IMR-90 (cell line): ENCODE measurements around the gene STAC3. TPM values are rescaled to one million over a fixed set of nuclear protein-coding genes. Genes with fewer than 3 reads are reported as not detected.
A peak's percentile ranks its signal among the peaks of the same experiment; 100 is the strongest.

Experiments used
- ATAC-seq: fragments of 200-7000 bp; cut with Tn5 transposase; 2 replicates; pipeline ENCODE4 v1.9.1; 2020; ENCODE audit warnings: low read depth, mild to moderate bottlenecking, moderate library complexity
- BruUV-seq: library from RNA; stranded (reverse); fragments of 400-500 nt; replicated peaks from 2 replicates; lab custom pipeline; 2021; lab: Mats Ljungman, UMichigan
- CTCF ChIA-PET: fragments of 300-600 bp; formaldehyde crosslinking; extraction: SDS; loops from one replicate; lab custom pipeline; 2021; ENCODE audit warnings: antibody characterized with exemption; lab: Yijun Ruan, JAX
- POLR2A ChIA-PET: fragments of 300-600 bp; sonication (Branson Sonifier 250); formaldehyde crosslinking; loops from one replicate; lab custom pipeline; 2022; ENCODE audit warnings: antibody characterized with exemption; ENCODE audit not compliant: unreplicated experiment; lab: Charles Lee
- DNase-seq: peaks from one replicate; pipeline ENCODE4 v3.0.0; 2013
- H2AFZ ChIP-seq: replicated peaks from 2 replicates; pipeline ENCODE3; 2013; ENCODE audit warnings: low read length, mild to moderate bottlenecking; ENCODE audit not compliant: poor library complexity
- H2AK5ac ChIP-seq: 2 replicates; pipeline ENCODE4 v1.6.1; 2013; ENCODE audit warnings: low read depth, low read length, inconsistent platforms
- H2AK9ac ChIP-seq: replicated peaks from 2 replicates; pipeline ENCODE3; 2013; ENCODE audit warnings: mild to moderate bottlenecking, low read depth, low read length, moderate library complexity; ENCODE audit not compliant: poor library complexity
- H2BK120ac ChIP-seq: 2 replicates; pipeline ENCODE4 v1.6.1; 2013; ENCODE audit warnings: low read depth, low read length, inconsistent platforms
- H2BK15ac ChIP-seq: 3 replicates; pipeline ENCODE4 v1.6.1; 2013; ENCODE audit warnings: low read depth, low read length, inconsistent platforms
- H2BK20ac ChIP-seq: 2 replicates; pipeline ENCODE4 v1.6.1; 2013; ENCODE audit warnings: low read depth, mild to moderate bottlenecking, inconsistent platforms, low read length, moderate library complexity
- H2BK5ac ChIP-seq: 2 replicates; pipeline ENCODE4 v1.6.1; 2013; ENCODE audit warnings: mild to moderate bottlenecking, low read depth, low read length, inconsistent platforms; ENCODE audit not compliant: poor library complexity, severe bottlenecking
- H3K14ac ChIP-seq: replicated peaks from 2 replicates; pipeline ENCODE4 v1.6.1; 2013; ENCODE audit warnings: low read depth, low read length, inconsistent platforms
- H3K18ac ChIP-seq: 2 replicates; pipeline ENCODE4 v1.6.1; 2013; ENCODE audit warnings: low read depth, low read length, control low read depth
- H3K23ac ChIP-seq: 2 replicates; pipeline ENCODE4 v1.6.1; 2013; ENCODE audit warnings: low read depth, low read length, inconsistent platforms
- H3K27ac ChIP-seq: 2 replicates; pipeline ENCODE4 v1.5.1; 2013; ENCODE audit warnings: mild to moderate bottlenecking, control low read depth, low read length; ENCODE audit not compliant: insufficient read depth
- H3K27me3 ChIP-seq: 2 replicates; pipeline ENCODE4 v1.6.1; 2013; ENCODE audit warnings: low read length; ENCODE audit not compliant: control insufficient read depth, insufficient read depth
- H3K36me3 ChIP-seq: 2 replicates; pipeline ENCODE4 v1.6.1; 2013; ENCODE audit warnings: low read length, mixed read lengths; ENCODE audit not compliant: control insufficient read depth, insufficient read depth
- H3K4ac ChIP-seq: 2 replicates; pipeline ENCODE4 v1.6.1; 2013; ENCODE audit warnings: low read depth, low read length, inconsistent platforms
- H3K4me1 ChIP-seq: 2 replicates; pipeline ENCODE4 v1.6.1; 2013; ENCODE audit warnings: low read length, mixed read lengths; ENCODE audit not compliant: control insufficient read depth, insufficient read depth
- H3K4me2 ChIP-seq: 2 replicates; pipeline ENCODE4 v1.6.1; 2013; ENCODE audit warnings: low read depth, mild to moderate bottlenecking, control low read depth, low read length, moderate library complexity
- H3K4me3 ChIP-seq: 2 replicates; pipeline ENCODE4 v1.5.1; 2013; ENCODE audit warnings: low read depth, mild to moderate bottlenecking, control low read depth, low read length, moderate library complexity; ENCODE audit not compliant: insufficient read depth
- H3K56ac ChIP-seq: 2 replicates; pipeline ENCODE4 v1.6.1; 2013; ENCODE audit warnings: low read length, inconsistent platforms; ENCODE audit not compliant: insufficient read depth; ENCODE audit errors: extremely low read depth
- H3K79me1 ChIP-seq, 2 experiments: 2 replicates each; pipeline ENCODE4 v1.6.1; 2013; ENCODE audit warnings: low read length in 2 of 2, inconsistent platforms in 1 of 2, low read depth in 1 of 2
- H3K9ac ChIP-seq: 2 replicates; pipeline ENCODE4 v1.6.1; 2013; ENCODE audit warnings: low read depth, low read length, control low read depth
- H3K9me1 ChIP-seq: 2 replicates; pipeline ENCODE4 v1.6.1; 2013; ENCODE audit warnings: low read length, inconsistent platforms; ENCODE audit not compliant: insufficient read depth
- H3K9me3 ChIP-seq: 2 replicates; pipeline ENCODE4 v1.6.1; 2013; ENCODE audit warnings: low read length; ENCODE audit not compliant: control insufficient read depth, insufficient read depth
- H4K20me1 ChIP-seq: 2 replicates; pipeline ENCODE4 v1.6.1; 2013; ENCODE audit warnings: low read length, inconsistent platforms; ENCODE audit not compliant: insufficient read depth
- H4K5ac ChIP-seq: 2 replicates; pipeline ENCODE4 v1.6.1; 2013; ENCODE audit warnings: mild to moderate bottlenecking, low read depth, low read length, control low read depth
- H4K8ac ChIP-seq, 2 experiments: 2 replicates each; pipeline ENCODE4 v1.6.1; 2013; ENCODE audit warnings: low read depth in 2 of 2, low read length in 2 of 2, control low read depth in 1 of 2, inconsistent platforms in 1 of 2
- H4K91ac ChIP-seq: 2 replicates; pipeline ENCODE4 v1.6.1; 2013; ENCODE audit warnings: low read depth, low read length, inconsistent platforms; ENCODE audit not compliant: insufficient read depth
- BHLHE40 ChIP-seq: fragments of 150-350 bp; IDR thresholded peaks from 2 replicates; pipeline ENCODE4 v1.6.1; 2016; ENCODE audit warnings: mild to moderate bottlenecking, low read depth, low read length
- CEBPB ChIP-seq: IDR thresholded peaks from 2 replicates; pipeline ENCODE4 v1.6.1; 2012; ENCODE audit warnings: low read depth, low read length, improper control_type of control experiment
- CHD1 ChIP-seq: IDR thresholded peaks from 2 replicates; pipeline ENCODE4 v1.6.1; 2012; ENCODE audit warnings: low read depth, low read length, improper control_type of control experiment
- CTCF ChIP-seq: conservative IDR thresholded peaks from 2 replicates; pipeline ENCODE4 v1.5.1; 2012; ENCODE audit warnings: mild to moderate bottlenecking, low read depth, low read length, improper control_type of control experiment
- ELK1 ChIP-seq: fragments of 150-350 bp; IDR thresholded peaks from 2 replicates; pipeline ENCODE4 v1.6.1; 2016; ENCODE audit warnings: low read depth, mild to moderate bottlenecking, low read length, moderate library complexity, borderline replicate concordance
- MAZ ChIP-seq: IDR thresholded peaks from 2 replicates; pipeline ENCODE4 v1.6.1; 2012; ENCODE audit warnings: low read depth, mild to moderate bottlenecking, low read length, improper control_type of control experiment, moderate library complexity, borderline replicate concordance
- MXI1 ChIP-seq: IDR thresholded peaks from 2 replicates; pipeline ENCODE4 v1.6.1; 2012; ENCODE audit warnings: low read depth, mild to moderate bottlenecking, low read length, moderate library complexity, borderline replicate concordance
- NFE2L2 ChIP-seq: fragments of 150-350 bp; IDR thresholded peaks from 2 replicates; pipeline ENCODE4 v1.6.1; 2016; ENCODE audit warnings: low read depth, mild to moderate bottlenecking, low read length
- POLR2A ChIP-seq: IDR thresholded peaks from 2 replicates; pipeline ENCODE4 v1.6.1; 2012; ENCODE audit warnings: mild to moderate bottlenecking, low read depth, low read length
- RAD21 ChIP-seq: IDR thresholded peaks from 2 replicates; pipeline ENCODE4 v1.6.1; 2012; ENCODE audit warnings: low read length, improper control_type of control experiment
- RCOR1 ChIP-seq: IDR thresholded peaks from 2 replicates; pipeline ENCODE4 v1.6.1; 2012; ENCODE audit warnings: mild to moderate bottlenecking, low read length, improper control_type of control experiment; ENCODE audit not compliant: insufficient replicate concordance
- RFX5 ChIP-seq: IDR thresholded peaks from 2 replicates; pipeline ENCODE4 v1.8.0; 2012; ENCODE audit warnings: low read depth, mild to moderate bottlenecking, low read length, moderate library complexity
- SMC3 ChIP-seq: fragments of 150-350 bp; IDR thresholded peaks from 2 replicates; pipeline ENCODE4 v1.6.1; 2016; ENCODE audit warnings: low read depth, mild to moderate bottlenecking, antibody characterized with exemption, low read length, moderate library complexity
- WGBS, 2 experiments: methylation state at CpG; one replicate each; pipeline versions ENCODE4 v1.1.5 to v1.1.7; 2013; ENCODE audit warnings: missing lambda C conversion rate in 2 of 2; ENCODE audit not compliant: insufficient read length in 1 of 2; ENCODE audit errors: extremely low coverage in 2 of 2; 5-methylcytosine and 5-hydroxymethylcytosine counted together
- dilution Hi-C: fragments of 300-500 bp; cut with HindIII; formaldehyde crosslinking; loops from one replicate; pipeline ENCODE4 v1.14.3; 2018; ENCODE audit warnings: low sequenced_read_pairs; ENCODE audit not compliant: unreplicated experiment
- in situ Hi-C: fragments of 300-500 bp; cut with MboI; formaldehyde crosslinking; loops from 3 replicates; pipeline ENCODE4 v1.14.3; 2019; ENCODE audit warnings: low sequenced_read_pairs, inconsistent platforms, mixed read lengths
- intact Hi-C: fragments of 100-400 bp; cut with micrococcal nuclease; formaldehyde crosslinking; loops from 2 replicates; pipeline ENCODE4 v1.10.0; 2022
- polyA plus RNA-seq, 3 experiments: library from polyadenylated mRNA; depleted of rRNA; stranded (reverse); fragments of >200 nt; gene quantifications; 2 replicates each; pipeline ENCODE4 v1.2.3, GENCODE V29; 2012; ENCODE audit warnings: low replicate concordance in 1 of 3
- total RNA-seq: library from RNA; depleted of rRNA; stranded (reverse); fragments of >200 nt; gene quantifications from 2 replicates; pipeline ENCODE4 v1.2.3, GENCODE V29; 2012

The STAC3 gene
- total and polyA plus RNA-seq, 2 of the 4 experiments (the other 2 are of a cell fraction) = 0.18 to 0.67 TPM

- Histone ChIP-seq H2BK120ac (peak overlapping the region; percentile 66), H3K9me3 (no peaks in the 10 kb centered on the region), H2BK5ac (peak overlapping the region; percentile 60), H3K4me3 (peak overlapping the region; percentile 55), H3K56ac (peak overlapping the region; percentile 69; the same call in 1 of the 2 replicates), H2BK15ac (0 out of 3 replicates have a peak overlapping the region, but pooled peaks have one; percentile 16), H3K23ac (peak overlapping the region; percentile 98), H4K8ac (peak overlapping the region; percentile 94 to 95; a peak in 3 of 4 replicates), H3K14ac (peak overlapping the region; percentile 94), H3K4ac (peak overlapping the region; percentile 98), H2AK9ac (peak overlapping the region; percentile 96), H4K20me1 (peaks cover 42% of the 10 kb centered on the region; the same call in 1 of the 2 replicates), H3K9ac (peak overlapping the region; percentile 93), H3K36me3 (peaks cover 3% of the 10 kb centered on the region; the same call in 1 of the 2 replicates), H3K4me2 (peak overlapping the region; percentile 92), H4K91ac (peak overlapping the region; percentile 94), H2AK5ac (peak overlapping the region; percentile 93), H4K5ac (peak overlapping the region; percentile 62; the same call in 1 of the 2 replicates), H3K9me1 (peaks cover 7% of the 10 kb centered on the region; the same call in 1 of the 2 replicates), H3K18ac (peak overlapping the region; percentile 23; the same call in 1 of the 2 replicates), H3K79me1 (peaks cover 0 to 10% of the 10 kb centered on the region in 2 experiments; a peak in 1 of 4 replicates), H3K27ac (peak overlapping the region; percentile 73), H3K4me1 (peaks cover 17% of the 10 kb centered on the region), H3K27me3 (peaks cover 6% of the 10 kb centered on the region; the same call in 1 of the 2 replicates), H2AFZ (peak overlapping the region; percentile 92), H2BK20ac (no peak overlapping the region; the same call in 1 of the 2 replicates)
- BruUV-seq = no TSS peak
- dilution Hi-C loops = no loop called here
- ATAC-seq (peak; percentile 9), DNase-seq (peak; percentile 60)
- in situ Hi-C loops = no loop called here
- intact Hi-C loops = loop anchor here (5.0 kb wide), 1 partner anchor 128 kb away; the partner anchor contains the start of gene STAT6
- 1% methylated on average over 21 of the region's 72 CpGs; no CpG with 5 or more reads in 1 of the 2 experiments for WGBS, 2 experiments
- CTCF ChIA-PET = interaction anchor here (0.6 to 5.8 kb wide), 5 partner anchors 11 to 213 kb away, joined by 3 to 47 read pairs (median 4); partner anchors contain the start of gene SHMT2
- POLR2A ChIA-PET = interaction anchor here (0.6 to 1.3 kb wide), 3 partner anchors 11 to 377 kb away, joined by 3 to 4 read pairs (median 4); partner anchors contain the start of genes INHBE and SHMT2
- TF ChIP-seq BHLHE40 = peak; percentile 93
- TF ChIP-seq CTCF = no peak
- TF ChIP-seq CEBPB = peak; percentile 84
- no peak for TF ChIP-seq SMC3
- no peak for TF ChIP-seq CHD1
- no peak for TF ChIP-seq RAD21
- TF ChIP-seq POLR2A = peak; percentile 29; the same call in 1 of the 2 replicates
- no peak for TF ChIP-seq NFE2L2
- TF ChIP-seq MXI1 = peak; percentile 95
- no peak; the same call in 1 of the 2 replicates for TF ChIP-seq MAZ
- TF ChIP-seq RCOR1 = no peak
- TF ChIP-seq RFX5 = no peak
- TF ChIP-seq ELK1 = no peak
These were observed 10.7 kb downstream of the STAC3 start for GRCh38 chr12:57240066-57240921.
